HG02642 (cell line): Measurements from ENCODE around the gene ATCAY.

Source experiments
- ATAC-seq: cut with Tn5 transposase; IDR thresholded peaks from one replicate; pipeline ENCODE4 v1.9.1; 2021; ENCODE audit warnings: mild to moderate bottlenecking; ENCODE audit not compliant: unreplicated experiment, poor library complexity

The ATCAY gene

DNA sequence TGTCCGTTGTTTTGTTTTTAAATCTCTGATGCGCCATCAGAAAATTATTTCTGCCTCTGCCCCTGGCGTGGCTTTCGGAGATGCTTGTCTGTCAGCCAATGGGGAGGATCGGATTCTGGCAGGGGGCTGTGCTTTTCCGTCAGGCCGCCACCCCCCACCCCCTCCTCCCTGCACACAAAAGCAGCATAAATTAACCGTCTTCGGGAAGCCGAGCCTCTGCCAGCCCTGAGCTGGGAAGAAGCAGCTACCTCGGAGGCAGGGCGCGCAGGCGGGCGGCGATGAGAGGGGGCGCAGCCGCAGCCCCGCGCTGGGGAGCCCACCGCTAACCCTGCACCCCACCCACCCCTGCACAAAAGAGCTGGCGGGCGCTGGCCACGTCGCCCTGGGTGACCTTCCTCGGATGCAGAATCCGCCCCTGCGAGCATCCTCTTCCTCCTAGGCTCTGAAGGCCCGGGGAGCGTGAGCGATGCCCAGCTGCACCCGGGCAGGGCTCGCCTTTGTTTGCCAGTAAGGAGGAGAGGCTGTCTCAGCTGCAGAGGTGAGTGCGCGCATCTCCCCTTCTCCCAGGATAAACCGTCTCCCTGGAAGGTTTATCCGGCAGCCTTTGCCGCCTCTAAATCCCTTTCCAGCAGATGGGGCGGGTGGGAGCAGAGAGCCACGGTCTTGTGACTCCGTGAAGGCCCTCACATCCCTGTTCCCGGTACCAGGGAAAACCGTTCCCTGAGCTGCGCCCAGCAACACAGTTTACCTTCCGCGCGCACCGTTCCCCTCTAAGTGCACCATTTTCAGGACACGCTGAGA lies at the start of gene ATCAY:
TSS of gene ATCAY (plus strand) at position 215 of the 801 bp plus-strand sequence. CDS start 5,083 bp downstream, outside the sequence.
- no peak for ATAC-seq

DNA sequence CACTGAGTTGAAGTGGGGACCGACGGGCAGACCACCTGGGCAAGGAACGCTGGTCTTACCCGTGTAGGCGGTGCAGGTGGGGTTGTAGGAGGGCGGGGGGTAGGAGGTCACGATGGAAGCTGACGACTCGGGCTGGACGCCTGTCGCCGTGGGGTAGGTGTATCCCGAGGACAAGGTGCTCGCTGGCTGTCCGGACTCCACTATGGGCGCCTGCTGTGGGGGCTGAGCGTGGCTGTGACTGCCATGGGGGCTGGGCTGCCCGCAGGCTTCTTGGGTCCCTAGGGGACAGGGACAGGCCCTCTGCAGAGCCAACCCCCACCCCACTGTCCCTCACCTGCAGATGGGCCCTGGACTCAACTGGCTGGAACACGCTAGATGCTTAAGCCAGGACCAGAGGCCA lies 48.9 kb upstream of the ATCAY start:
- no peak for ATAC-seq

DNA sequence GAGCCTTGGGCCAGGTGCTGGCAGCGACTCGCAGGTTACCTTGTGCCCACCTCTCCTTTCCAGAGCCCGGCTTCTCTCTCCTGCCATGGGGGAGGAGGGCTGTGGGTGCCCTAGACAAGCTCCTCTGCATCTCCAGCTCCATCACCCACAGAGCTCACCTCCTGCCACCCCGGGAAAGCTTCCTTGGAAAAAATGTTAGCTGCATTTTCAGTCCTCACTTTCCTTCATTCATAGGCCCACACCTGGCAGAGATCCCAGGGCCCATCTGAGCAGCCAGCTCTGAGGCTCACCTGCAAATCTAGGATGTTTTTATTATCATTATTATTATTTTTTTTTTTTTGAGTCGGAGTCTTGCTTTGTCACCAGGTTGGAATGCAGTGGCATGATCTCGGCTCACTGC lies 48.5 kb upstream of the ATCAY start:
- ATAC-seq: no peak

DNA sequence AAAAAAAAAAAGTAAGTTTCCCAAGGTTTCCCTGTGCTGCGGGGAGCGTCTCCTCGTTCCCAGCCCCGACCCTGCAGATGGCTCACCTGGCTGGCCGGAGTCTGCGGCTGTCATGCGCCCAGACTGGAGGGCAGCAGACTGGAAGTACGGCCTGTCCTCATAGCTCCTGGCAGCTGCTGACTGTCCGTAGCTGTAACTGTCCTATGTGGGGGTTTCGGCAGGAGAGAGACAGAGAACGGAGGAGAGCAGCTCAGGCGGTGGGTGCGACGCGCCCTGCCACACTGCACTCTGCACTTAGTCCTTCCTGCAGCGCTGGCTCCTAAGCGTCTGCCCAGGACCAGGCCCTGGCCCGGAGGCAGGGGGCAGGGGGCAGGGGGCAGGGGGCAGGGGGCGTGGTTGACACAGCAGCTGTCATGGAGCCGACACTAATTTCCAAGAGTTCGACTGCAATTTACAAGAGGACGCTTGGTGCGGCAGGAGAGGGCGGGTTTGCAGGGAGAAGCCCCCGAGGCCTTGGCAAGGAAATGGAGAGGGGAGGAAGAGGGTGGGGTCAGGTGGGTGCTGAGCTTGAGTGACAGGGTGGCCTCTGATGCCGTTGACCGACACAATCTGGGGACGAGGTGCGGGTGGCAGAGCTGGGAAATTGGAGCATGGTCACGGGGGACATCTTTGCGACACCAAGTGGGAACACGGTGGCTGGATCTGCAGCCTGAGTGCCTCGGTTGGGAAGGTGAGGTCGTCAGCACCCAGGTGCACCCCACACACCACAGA lies 46.7 kb upstream of the ATCAY start:
- ATAC-seq: no peak

DNA sequence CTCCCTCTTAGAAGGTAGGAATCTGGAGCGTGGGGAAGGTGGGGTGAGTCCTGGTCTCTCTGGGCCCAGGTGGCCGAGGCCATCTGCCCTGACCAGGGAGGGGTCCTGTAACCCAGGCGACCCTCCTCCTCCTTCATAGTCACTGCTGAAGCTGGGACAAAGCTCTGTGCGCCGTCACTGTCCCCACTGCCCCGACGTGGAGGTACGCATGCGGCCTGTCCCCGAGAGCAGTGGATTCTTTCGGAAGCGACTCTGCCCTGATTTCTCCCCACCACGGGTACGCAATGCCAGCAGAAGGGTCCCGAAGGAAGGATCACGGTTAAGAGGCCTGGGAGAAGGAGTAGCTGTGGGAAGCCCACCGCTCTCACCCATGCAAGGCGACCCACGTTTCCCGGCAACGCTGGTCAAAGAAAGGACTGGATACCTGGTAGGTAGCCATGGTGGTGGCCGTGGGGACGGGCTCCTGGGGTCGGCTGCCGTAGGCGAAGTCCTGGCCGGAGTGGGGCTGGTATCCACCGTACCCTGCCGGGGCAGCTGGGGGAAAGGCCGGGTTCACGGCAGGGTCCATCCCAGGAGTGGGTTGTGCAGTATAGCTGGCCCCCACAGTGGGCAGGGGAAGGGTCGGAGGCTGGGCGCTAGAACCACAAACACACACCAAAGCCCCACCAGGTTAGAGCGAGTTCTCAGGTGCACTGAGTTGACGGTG lies 46.0 kb upstream of the ATCAY start:
- no peak for ATAC-seq

- ATAC-seq: no peak
These were observed 45.4 kb upstream of the ATCAY start for GRCh38 chr19:3835055-3835435.

DNA sequence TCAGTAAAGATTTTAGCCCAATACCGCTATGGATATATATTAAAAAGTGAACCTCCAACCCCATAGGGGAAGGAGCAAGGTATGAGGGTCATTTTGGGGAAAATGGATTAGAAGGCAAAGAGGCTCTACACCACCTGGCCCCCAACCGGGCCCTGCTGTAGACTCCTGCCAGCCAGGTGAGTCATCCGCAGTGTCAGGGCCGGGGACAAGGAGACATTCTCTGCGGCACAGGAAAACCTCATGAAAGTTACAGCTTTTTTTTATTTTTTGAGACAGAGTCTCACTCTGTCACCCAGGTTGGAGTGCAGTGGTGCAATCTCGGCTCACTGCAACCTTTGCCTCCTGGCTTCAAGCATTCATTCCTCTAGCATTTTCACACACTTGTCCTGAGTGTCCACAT lies 43.6 kb upstream of the ATCAY start:
- ATAC-seq: no peak

DNA sequence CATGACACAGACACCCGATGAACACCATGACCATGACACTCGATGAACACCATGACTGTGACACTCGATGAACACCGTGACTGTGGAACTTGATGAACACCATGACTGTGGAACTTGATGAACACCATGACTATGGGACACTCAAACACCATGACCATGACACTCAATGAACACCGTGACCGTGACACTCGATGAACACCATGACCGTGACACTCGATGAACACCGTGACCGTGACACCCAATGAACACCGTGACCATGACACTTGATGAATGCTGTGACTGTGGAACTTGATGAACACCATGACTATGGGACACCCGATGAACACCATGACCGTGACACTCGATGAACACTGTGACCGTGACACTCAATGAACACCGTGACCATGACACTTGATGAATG lies 43.2 kb upstream of the ATCAY start:
- ATAC-seq: no peak

DNA sequence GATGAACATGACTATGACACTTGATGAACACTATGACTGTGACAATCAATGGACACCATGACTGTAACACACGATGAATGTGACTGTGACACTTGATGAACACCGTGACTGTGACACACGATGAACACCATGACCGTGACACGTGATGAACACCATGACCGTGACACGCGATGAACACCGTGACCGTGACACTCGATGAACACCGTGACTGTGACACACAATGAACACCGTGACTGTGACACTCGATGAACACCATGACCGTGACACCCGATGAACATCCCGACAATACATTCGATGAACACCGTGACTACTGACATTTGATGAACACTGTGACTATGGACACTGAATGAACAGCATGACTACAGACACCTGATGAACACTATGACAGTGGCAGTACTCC lies 42.6 kb upstream of the ATCAY start:
- no peak for ATAC-seq

DNA sequence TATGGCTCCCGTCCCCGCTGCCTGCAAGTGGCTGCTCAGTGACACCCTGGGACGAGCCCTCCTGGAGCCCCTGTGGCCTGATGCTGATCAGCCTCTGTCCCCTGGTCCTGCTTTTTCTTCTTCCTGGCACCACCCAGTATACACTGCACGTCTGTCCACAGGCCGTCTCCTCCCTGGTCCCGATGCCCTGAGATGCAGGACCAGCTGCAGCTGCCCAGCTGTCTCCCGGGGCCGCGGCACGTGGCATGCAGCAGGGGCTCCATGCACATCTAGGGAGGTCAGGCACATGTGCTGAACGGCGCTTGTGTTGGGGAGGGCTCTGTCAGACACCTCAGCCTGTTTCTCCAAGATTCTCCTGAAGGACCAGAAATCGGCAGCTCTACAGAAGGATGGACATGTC lies 41.8 kb upstream of the ATCAY start:
- no peak for ATAC-seq

- no peak for ATAC-seq
These were observed 40.5 kb upstream of the ATCAY start for GRCh38 chr19:3839941-3840340.

DNA sequence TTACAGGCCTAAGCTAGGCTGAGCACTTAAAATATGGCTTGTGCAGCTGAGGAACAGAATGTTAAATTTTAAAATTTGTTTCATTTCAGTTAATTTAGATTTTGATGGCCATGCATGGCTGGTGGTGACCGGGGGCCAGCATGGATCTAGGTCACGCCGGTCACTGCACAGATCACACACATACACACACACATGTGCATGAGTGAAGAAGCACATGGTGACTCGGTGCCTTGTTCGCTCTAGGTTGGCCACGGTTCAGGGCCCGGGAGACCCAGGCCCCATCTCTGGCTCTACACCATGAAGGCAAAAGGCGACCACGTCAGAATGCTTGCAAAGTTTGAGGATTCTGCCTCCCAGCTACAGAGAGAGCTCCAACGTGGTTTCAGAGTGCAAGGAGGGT lies 39.7 kb upstream of the ATCAY start:
- ATAC-seq: no peak

GRCh38 chr19:3842948-3843347 lies 37.5 kb upstream of the ATCAY start:
- ATAC-seq: no peak

- ATAC-seq: no peak
These were observed 35.9 kb upstream of the ATCAY start for GRCh38 chr19:3844596-3844995.

GRCh38 chr19:3849092-3849491 lies 31.4 kb upstream of the ATCAY start:
- no peak for ATAC-seq

GRCh38 chr19:3849787-3850186 lies 30.7 kb upstream of the ATCAY start:
- no peak for ATAC-seq

- no peak for ATAC-seq
These were observed 30.0 kb upstream of the ATCAY start for GRCh38 chr19:3850320-3850972.

DNA sequence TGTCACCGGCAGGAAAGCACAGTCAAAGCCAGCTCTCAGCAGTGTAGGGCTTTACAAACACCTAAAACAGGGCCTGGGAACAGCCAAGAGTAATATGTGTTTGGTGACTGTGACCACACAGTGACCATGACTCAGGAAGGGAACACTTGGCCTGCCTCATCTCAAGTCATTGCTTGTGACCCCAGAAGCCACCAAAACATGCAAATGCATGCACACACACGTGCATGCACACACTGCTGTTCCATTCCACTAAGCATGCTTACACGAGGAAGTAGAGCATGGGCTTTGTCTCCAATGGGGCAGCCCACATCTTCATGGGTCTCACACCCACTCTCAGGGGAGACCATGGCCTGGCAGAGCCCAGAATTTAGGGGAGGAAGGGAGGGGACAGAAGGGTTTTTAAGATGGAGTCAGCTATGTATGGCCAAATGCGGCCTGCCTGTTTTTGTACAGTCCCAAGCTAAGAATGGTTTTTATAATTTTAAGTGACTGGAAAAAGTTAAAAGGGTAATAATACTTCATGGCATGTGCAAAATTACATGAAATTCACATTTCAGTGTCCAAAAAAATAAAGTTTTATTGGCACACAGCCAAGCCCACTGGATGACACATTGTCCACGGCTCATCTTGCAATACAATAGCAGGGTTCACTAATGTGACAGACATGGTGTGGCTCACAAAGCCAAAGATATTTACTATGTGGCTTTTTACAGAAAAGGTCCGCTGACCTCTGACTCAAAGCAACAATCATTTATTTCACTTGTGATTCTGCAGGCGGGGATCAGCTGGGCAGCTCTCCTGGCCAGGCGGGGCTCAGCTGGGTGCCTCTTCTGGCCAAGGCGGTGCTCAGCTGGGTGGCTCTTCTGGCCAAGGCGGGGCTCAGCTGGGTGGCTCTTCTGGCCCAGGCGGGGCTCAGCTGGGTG lies 29.0 kb upstream of the ATCAY start:
- no peak for ATAC-seq

DNA sequence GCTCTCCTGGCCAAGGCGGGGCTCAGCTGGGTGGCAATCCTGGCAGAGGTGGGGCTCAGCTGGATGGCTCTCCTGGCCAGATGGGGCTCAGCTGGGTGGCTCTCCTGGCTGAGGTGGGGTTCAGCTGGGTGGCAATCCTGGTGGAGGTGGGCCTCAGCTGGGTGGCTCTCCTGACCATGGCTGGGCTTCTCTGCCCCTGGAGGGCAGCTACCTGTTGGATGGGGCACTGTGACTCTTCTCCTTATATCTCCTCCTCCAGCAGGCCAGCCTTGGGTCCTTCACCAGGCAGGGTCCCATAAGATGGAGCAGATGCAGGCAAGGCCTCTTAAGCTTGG lies 28.3 kb upstream of the ATCAY start:
- ATAC-seq: no peak
